Aorta (tissue), 5 donors: ENCODE data around the gene NINJ1. TPM values are rescaled to one million over a fixed set of nuclear protein-coding genes. Genes with fewer than 3 reads are reported as not detected.

Experiments used
- ATAC-seq: fragments of 200-7000 bp; cut with Tn5 transposase; one replicate; pipeline ENCODE4 v1.9.1; 2022; ENCODE audit warnings: moderate library complexity; ENCODE audit not compliant: low FRiP score
- DNase-seq, 2 donors: peaks; one replicate each; pipeline ENCODE4 v3.0.0-alpha.2; 2020
- H3K27ac ChIP-seq, 2 donors: one replicate each; pipeline ENCODE4 v1.5.1; 2013; ENCODE audit warnings: low read length in 2 of 2, mild to moderate bottlenecking in 2 of 2, moderate library complexity in 2 of 2, control low read depth in 1 of 2, inconsistent platforms in 1 of 2, low read depth in 1 of 2
- H3K27me3 ChIP-seq, 2 donors: one replicate each; pipeline ENCODE4 v1.6.1; 2013; ENCODE audit warnings: control low read depth in 1 of 2, low read length in 1 of 2, mild to moderate bottlenecking in 1 of 2, moderate library complexity in 1 of 2; ENCODE audit not compliant: insufficient read depth in 2 of 2, control insufficient read depth in 1 of 2
- H3K36me3 ChIP-seq, 2 donors: one replicate each; pipeline ENCODE4 v1.6.1; 2013; ENCODE audit warnings: control low read depth in 1 of 2, low read length in 1 of 2, mild to moderate bottlenecking in 1 of 2; ENCODE audit not compliant: insufficient read depth in 2 of 2, control insufficient read depth in 1 of 2
- H3K4me1 ChIP-seq, 2 donors: one replicate each; pipeline ENCODE4 v1.6.1; 2013; ENCODE audit warnings: low read length in 2 of 2, control low read depth in 1 of 2, mild to moderate bottlenecking in 1 of 2, moderate library complexity in 1 of 2; ENCODE audit not compliant: insufficient read depth in 2 of 2, control insufficient read depth in 1 of 2
- H3K4me3 ChIP-seq, 2 donors: one replicate each; pipeline ENCODE4 v1.5.1; 2013; ENCODE audit warnings: low read length in 2 of 2, control low read depth in 1 of 2, mild to moderate bottlenecking in 1 of 2
- H3K9me3 ChIP-seq: one replicate; pipeline ENCODE4 v1.6.1; 2013; ENCODE audit warnings: mild to moderate bottlenecking, low read length; ENCODE audit not compliant: control insufficient read depth
- WGBS, 2 donors: extraction: QIAGEN DNeasy Blood & Tissue Kit; methylation state at CpG; one replicate each; pipeline ENCODE4 v1.1.7; 2013; 5-methylcytosine and 5-hydroxymethylcytosine counted together
- intact Hi-C, 2 donors: fragments of 100-400 bp; cut with DNase I; formaldehyde crosslinking; loops; one replicate each; pipeline versions ENCODE4 v1.14.2 to v1.15.0; 2022
- polyA plus RNA-seq, 2 donors: library from polyadenylated mRNA; stranded (reverse); fragments of 200-250 nt; gene quantifications; one replicate each; pipeline ENCODE4 v1.2.3, GENCODE V29; 2013
- total RNA-seq, 2 donors: library from RNA; stranded (reverse); fragmentation: NEBNext Ultra II Directional; extraction: Animal tissue kit (Norgen Biotek cat#: 25700); gene quantifications; one replicate each; pipeline ENCODE4 v1.2.1, GENCODE V29; 2021
- donor health status: healthy with polysubstance abuse.
- donor health status: Bipolar disorder and iron deficiency.
- donor health status: DM: no; HTN: no; CAD: no.
- donor health status: DM: no; HTN: no; CAD: no.
- donor health status: DM: yes; HTN: yes; CAD: no.

Gene NINJ1
- total and polyA plus RNA-seq, 4 donors = 46.7 to 113 (median 73.5) TPM

- Histone ChIP-seq H3K9me3 (no peaks in the 10 kb centered on the region), H3K27ac (peak overlapping the region; percentile 71 to 82), H3K4me1 (peaks cover 2 to 8% of the 10 kb centered on the region in 2 donors), H3K36me3 (no peaks in the 10 kb centered on the region), H3K27me3 (no peaks in the 10 kb centered on the region), H3K4me3 (peak overlapping the region in 1 of 2 donors; percentile 75)
- ATAC-seq = no peak
- WGBS, 2 donors = 53 to 55% methylated on average over 11 of the region's 11 CpGs
- peak; percentile 55 to 77 for DNase-seq
- intact Hi-C loops = loop anchor here (1.0 to 10.0 kb wide), 5 partner anchors 19 to 93 kb away; partner anchors contain the start of gene NINJ1 (in 1 of the 2)
Measured at GRCh38 chr9:93097511-93098201, 36.4 kb downstream of the NINJ1 start.

DNA sequence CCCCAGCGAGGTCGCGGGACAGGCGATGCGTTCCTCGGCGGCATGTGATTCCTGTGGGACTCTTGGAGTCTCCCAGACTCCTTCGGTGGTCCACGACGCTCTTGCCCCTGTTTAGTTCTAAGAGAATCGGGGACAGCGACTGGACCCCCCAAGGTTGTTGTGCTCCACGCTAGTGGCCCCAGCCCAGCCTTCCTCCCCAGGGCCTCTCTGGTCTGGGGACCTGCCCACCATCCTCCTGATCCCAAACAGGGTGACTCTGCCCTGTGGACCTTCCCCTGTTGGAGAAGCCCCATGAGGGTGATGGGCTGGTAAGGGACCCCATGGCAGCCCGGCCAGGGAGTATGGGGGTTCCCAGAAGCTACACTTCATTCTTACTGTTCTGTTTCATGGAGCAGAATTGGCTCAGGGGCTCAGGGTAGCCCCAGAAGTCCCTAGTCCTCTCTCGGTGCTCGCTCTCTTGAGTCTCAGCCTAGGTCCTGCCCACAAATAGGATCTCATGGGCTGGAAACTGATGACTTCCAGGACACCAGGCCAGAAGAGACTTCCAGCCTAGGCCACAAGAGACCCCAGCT is 37.2 kb downstream of the NINJ1 start:
- Histone ChIP-seq H3K27ac (peak overlapping the region in 1 of 2 donors; percentile 82), H3K36me3 (no peaks in the 10 kb centered on the region), H3K9me3 (no peaks in the 10 kb centered on the region), H3K27me3 (no peaks in the 10 kb centered on the region), H3K4me3 (peak overlapping the region; percentile 42 to 75), H3K4me1 (peaks cover 2 to 8% of the 10 kb centered on the region in 2 donors)
- ATAC-seq (no peak), DNase-seq (peak in 1 of 2 donors; percentile 57)
- intact Hi-C loops = loop anchor here (1.0 to 10.0 kb wide), 5 partner anchors 19 to 92 kb away; partner anchors contain the start of gene NINJ1 (in 1 of the 2)
- 3 to 5% methylated on average over 16 of the region's 16 CpGs for WGBS, 2 donors

- Histone ChIP-seq H3K4me3 (peak within 1 kb of the TSS; percentile 42 to 75), H3K9me3 (no peaks in the 10 kb centered on the region), H3K27me3 (no peaks in the 10 kb centered on the region), H3K4me1 (peaks cover 2 to 8% of the 10 kb centered on the region in 2 donors), H3K36me3 (no peaks in the 10 kb centered on the region), H3K27ac (peak within 1 kb of the TSS; percentile 47 to 82)
- intact Hi-C loops = loop anchor here (2.0 to 10.0 kb wide), 4 partner anchors 36 to 91 kb away; partner anchors contain the start of gene NINJ1 (in 1 of the 2)
- ATAC-seq (peak; percentile 12), DNase-seq (peak; percentile 79 to 88)
- 0 to 1% methylated on average over 46 to 65 of the region's 65 CpGs for WGBS, 2 donors
Measured at GRCh38 chr9:93096131-93096802, 37.8 kb downstream of the NINJ1 start, which contains the start of gene CARD19. Gene CARD19 (plus strand): TSS chr9:93096217. CDS start chr9:93096346, 129 bp downstream.

DNA sequence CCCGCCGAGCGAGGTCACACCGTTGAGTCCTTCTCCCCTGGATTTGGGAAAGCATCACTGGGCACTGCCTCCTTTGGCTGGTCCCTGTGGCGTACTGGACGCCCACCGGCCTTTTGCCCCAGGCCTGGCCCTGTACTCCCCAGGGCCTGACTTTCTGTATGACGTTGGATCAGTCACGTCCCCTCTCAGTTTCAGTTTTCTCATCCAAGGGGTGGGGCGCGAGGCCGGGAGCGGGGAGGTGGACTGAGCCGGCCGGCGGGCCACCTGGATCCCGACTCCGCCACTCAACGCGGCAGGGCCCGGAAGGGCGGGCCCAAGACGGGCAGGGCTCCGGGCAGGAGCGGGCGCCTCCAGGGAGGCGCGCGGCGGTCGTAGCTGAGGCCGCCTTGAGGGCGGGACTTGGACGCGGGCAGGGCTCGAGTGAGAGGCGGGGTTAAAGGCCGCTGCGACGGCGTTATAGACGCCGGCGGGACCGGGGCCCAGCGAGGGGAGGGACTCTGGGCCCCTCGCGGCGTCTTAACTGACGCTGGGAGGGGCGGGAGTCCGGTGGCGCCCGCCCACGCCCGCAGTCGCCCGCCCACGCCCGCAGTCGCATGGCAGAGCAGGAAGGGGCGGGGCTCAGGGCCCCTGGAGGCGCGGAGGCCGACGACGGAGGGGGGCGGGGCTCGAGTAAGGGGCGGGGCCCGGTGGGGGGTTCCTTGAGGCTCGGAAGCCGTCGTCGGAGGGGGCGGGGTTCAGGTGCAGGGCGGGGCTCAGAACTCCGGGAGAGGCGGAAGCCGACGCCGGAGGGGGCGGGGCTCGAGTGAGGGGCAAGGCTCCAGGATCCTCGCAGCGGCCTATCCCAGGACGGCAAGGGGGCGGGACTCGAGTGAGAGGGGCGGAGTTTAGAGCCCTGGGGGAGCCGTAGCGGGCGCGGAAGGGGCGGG is 38.6 kb downstream of the NINJ1 start:
- peak; percentile 100 for DNase-seq
- Histone ChIP-seq H3K4me3 (peak overlapping the region in 1 of 2 donors; percentile 31), H3K9me3 (peaks cover 2% of the 10 kb centered on the region), H3K4me1 (peaks cover 2 to 8% of the 10 kb centered on the region in 2 donors), H3K36me3 (no peaks in the 10 kb centered on the region), H3K27ac (peak overlapping the region; percentile 28 to 69), H3K27me3 (no peaks in the 10 kb centered on the region)
- ATAC-seq = peak; percentile 93
- intact Hi-C loops = loop anchor here (2.0 to 10.0 kb wide), 4 partner anchors 37 to 91 kb away; partner anchors contain the start of gene NINJ1 (in 1 of the 2)
- 6 to 13% methylated on average over 42 to 92 of the region's 95 CpGs for WGBS, 2 donors

DNA sequence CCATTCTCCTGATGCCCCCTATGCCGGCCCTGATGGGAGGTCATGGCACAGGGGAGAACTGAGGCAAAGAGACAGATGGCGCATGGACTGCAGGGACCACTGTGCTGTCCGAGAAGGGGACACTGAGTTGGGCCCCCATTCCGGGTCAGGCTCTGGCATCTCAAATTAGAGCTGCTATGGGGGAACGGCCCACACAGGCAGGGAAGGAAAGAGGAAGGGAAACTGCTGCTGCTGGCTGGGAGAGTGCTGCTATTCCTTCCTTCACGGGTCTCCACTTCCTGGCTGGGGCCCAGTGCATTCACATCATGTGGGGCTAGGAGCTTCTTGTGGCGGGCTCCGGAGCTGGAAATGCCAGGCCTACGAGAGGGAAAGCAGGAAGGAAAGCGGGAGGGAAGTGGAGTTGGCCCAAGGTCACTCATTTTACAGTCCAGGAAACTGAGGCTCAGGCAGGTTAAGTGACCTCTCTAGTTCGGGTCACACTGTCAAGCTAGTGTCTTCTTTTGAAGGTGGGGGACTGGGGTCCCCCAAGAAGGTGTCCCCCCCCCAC is 39.3 kb downstream of the NINJ1 start:
- intact Hi-C loops = loop anchor here (5.0 to 10.0 kb wide), 3 partner anchors 38 to 90 kb away; partner anchors contain the start of gene NINJ1 (in 1 of the 2)
- peak overlapping the region in 1 of 2 donors; percentile 31 for H3K4me3 ChIP-seq
- H3K27ac ChIP-seq = peak overlapping the region; percentile 28 to 69
- H3K4me1 ChIP-seq = peaks cover 2 to 8% of the 10 kb centered on the region in 2 donors
- 48 to 55% methylated on average over 11 of the region's 11 CpGs for whole genome bisulfite sequencing, 2 donors
- H3K36me3 ChIP-seq = no peaks in the 10 kb centered on the region
- no peaks in the 10 kb centered on the region for H3K27me3 ChIP-seq
- H3K9me3 ChIP-seq = peaks cover 2% of the 10 kb centered on the region
- ATAC-seq (no peak), DNase-seq (peak; percentile 79 to 88)

- H3K27me3 ChIP-seq = no peaks in the 10 kb centered on the region
- H3K9me3 ChIP-seq = peaks cover 2% of the 10 kb centered on the region
- DNase-seq (peak; percentile 53 to 72), ATAC-seq (no peak)
- peak overlapping the region in 1 of 2 donors; percentile 28 for H3K27ac ChIP-seq
- WGBS, 2 donors = 66 to 68% methylated on average over 7 of the region's 7 CpGs
- intact Hi-C loops = loop anchor here (10.0 kb wide), 1 partner anchor 89 kb away; no protein-coding TSS in a partner anchor
- H3K36me3 ChIP-seq = no peaks in the 10 kb centered on the region
- H3K4me1 ChIP-seq = peaks cover 2 to 3% of the 10 kb centered on the region in 2 donors
- no peak overlapping the region for H3K4me3 ChIP-seq
Measured at GRCh38 chr9:93093877-93094657, 40.0 kb downstream of the NINJ1 start.

GRCh38 chr9:93093127-93093876 is 40.7 kb downstream of the NINJ1 start:
- ATAC-seq = no peak

More at GRCh38 chr9:93093127-93093876, 40.7 kb downstream of the NINJ1 start:
- no peaks in the 10 kb centered on the region for H3K36me3 ChIP-seq
- H3K27ac ChIP-seq = no peak overlapping the region
- WGBS, 2 donors = 56 to 63% methylated on average over 11 of the region's 11 CpGs
- peak; percentile 49 to 71 for DNase-seq
- no peaks in the 10 kb centered on the region for H3K27me3 ChIP-seq
- H3K4me1 ChIP-seq = peaks cover 2% of the 10 kb centered on the region in 2 donors
- intact Hi-C loops = loop anchor here (10.0 kb wide), 1 partner anchor 89 kb away; no protein-coding TSS in a partner anchor
- H3K4me3 ChIP-seq = no peak overlapping the region
- H3K9me3 ChIP-seq = peaks cover 2% of the 10 kb centered on the region
